ENCODE results near the gene SLC13A3. TPM values are rescaled to one million over a fixed set of nuclear protein-coding genes. Genes with fewer than 3 reads are reported as not detected.

SLC13A3 gene
- total and polyA plus RNA-seq, 2 of the 4 experiments (the other 2 are of a cell fraction), result 2.5 to 4.2 TPM

GRCh38 chr20:46638134-46638897 is 12.9 kb downstream of the SLC13A3 start:
- dilution Hi-C loops (cut with HindIII; ENCODE audit: low sequenced_read_pairs, unreplicated experiment), result no loop called here
- H2BK120ac ChIP-seq (ENCODE audit: low read depth, low read length), result no peak overlapping the region

More at GRCh38 chr20:46638134-46638897, 12.9 kb downstream of the SLC13A3 start:
- H3K9me1 ChIP-seq (ENCODE audit: insufficient read depth, low read length), result no peaks in the 10 kb centered on the region
- H3K4me2 ChIP-seq (ENCODE audit: low read depth, low read length), result no peak overlapping the region
- 60% methylated on average over 1 of the region's 18 CpGs; no CpG with 5 or more reads in 1 of the 2 experiments for WGBS, 2 experiments (ENCODE audit: extremely low coverage in 2 of 2, insufficient read length in 1 of 2)
- ATAC-seq (ENCODE audit: low read depth), result no peak
- H3K9me3 ChIP-seq (ENCODE audit: control insufficient read depth, insufficient read depth, low read length), result no peaks in the 10 kb centered on the region
- no peaks in the 10 kb centered on the region for H3K79me1 ChIP-seq (ENCODE audit: low read depth in 1 of 2, low read length in 2 of 2)
- no peak overlapping the region for H3K27ac ChIP-seq (ENCODE audit: insufficient read depth, low read length)
- intact Hi-C loops (cut with micrococcal nuclease), result no loop called here
- H3K4me3 ChIP-seq (ENCODE audit: insufficient read depth, low read depth, low read length), result no peak overlapping the region
- no peak overlapping the region for H2AK5ac ChIP-seq (ENCODE audit: low read depth, low read length)
- no peak overlapping the region for H3K23ac ChIP-seq (ENCODE audit: low read depth, low read length)
- H2BK5ac ChIP-seq (ENCODE audit: low read depth, low read length, poor library complexity, severe bottlenecking), result no peak overlapping the region
- in situ Hi-C loops (cut with MboI; ENCODE audit: low sequenced_read_pairs), result no loop called here
- no peak overlapping the region for H3K18ac ChIP-seq (ENCODE audit: low read depth, low read length)
- no peak overlapping the region for H3K4ac ChIP-seq (ENCODE audit: low read depth, low read length)
- H3K27me3 ChIP-seq (ENCODE audit: control insufficient read depth, insufficient read depth, low read length), result no peaks in the 10 kb centered on the region; the same call in 1 of the 2 replicates
- H2BK20ac ChIP-seq (ENCODE audit: low read depth, low read length), result no peak overlapping the region
- no peak for TF ChIP-seq MAFK (IDR thresholded peaks at IDR 0.05; ENCODE audit: low read depth, low read length)
- no peak for TF ChIP-seq RAD21 (IDR thresholded peaks at IDR 0.05; ENCODE audit: low read length)
- TF ChIP-seq USF2 (IDR thresholded peaks at IDR 0.05; ENCODE audit: low read depth, low read length), result no peak
- TF ChIP-seq BHLHE40 (IDR thresholded peaks at IDR 0.05; ENCODE audit: low read depth, low read length), result no peak
- TF ChIP-seq FOS (IDR thresholded peaks at IDR 0.05; ENCODE audit: low read depth, low read length), result no peak
- no peak for TF ChIP-seq ELK1 (IDR thresholded peaks at IDR 0.05; ENCODE audit: borderline replicate concordance, low read depth, low read length)
- no peak for TF ChIP-seq CEBPB (IDR thresholded peaks at IDR 0.05; ENCODE audit: low read depth, low read length)
- no peak for TF ChIP-seq NFE2L2 (IDR thresholded peaks at IDR 0.05; ENCODE audit: low read depth, low read length)
- no peak for TF ChIP-seq MAZ (IDR thresholded peaks at IDR 0.05; ENCODE audit: borderline replicate concordance, low read depth, low read length)
- TF ChIP-seq SMC3 (IDR thresholded peaks at IDR 0.05; ENCODE audit: low read depth, low read length), result no peak
- TF ChIP-seq RFX5 (IDR thresholded peaks at IDR 0.05; ENCODE audit: low read depth, low read length), result no peak
- no peak for TF ChIP-seq MXI1 (IDR thresholded peaks at IDR 0.05; ENCODE audit: borderline replicate concordance, low read depth, low read length)
- TF ChIP-seq CHD1 (IDR thresholded peaks at IDR 0.05; ENCODE audit: low read depth, low read length), result no peak
- TF ChIP-seq CTCF (conservative IDR thresholded peaks at IDR 0.05; ENCODE audit: low read depth, low read length), result no peak
- TF ChIP-seq RCOR1 (IDR thresholded peaks at IDR 0.05; ENCODE audit: insufficient replicate concordance, low read length), result no peak
- TF ChIP-seq POLR2A (IDR thresholded peaks at IDR 0.05; ENCODE audit: low read depth, low read length), result no peak
- H4K91ac ChIP-seq (ENCODE audit: insufficient read depth, low read depth, low read length), result no peak overlapping the region
- ChIA-PET POLR2A (ENCODE audit: unreplicated experiment) (no interaction called here), CTCF (no interaction called here)
- DNase-seq, result no peak
- no peaks in the 10 kb centered on the region for H4K20me1 ChIP-seq (ENCODE audit: insufficient read depth, low read length)
- no peak overlapping the region for H2BK15ac ChIP-seq (ENCODE audit: low read depth, low read length)
- H4K5ac ChIP-seq (ENCODE audit: low read depth, low read length), result no peak overlapping the region
- H3K56ac ChIP-seq (ENCODE audit: extremely low read depth, insufficient read depth, low read length), result no peak overlapping the region
- H3K9ac ChIP-seq (ENCODE audit: low read depth, low read length), result no peak overlapping the region
- H3K4me1 ChIP-seq (ENCODE audit: control insufficient read depth, insufficient read depth, low read length), result no peaks in the 10 kb centered on the region
- no peaks in the 10 kb centered on the region for H3K36me3 ChIP-seq (ENCODE audit: control insufficient read depth, insufficient read depth, low read length)
- no peak overlapping the region for H2AFZ ChIP-seq (replicated peaks; ENCODE audit: low read length, poor library complexity)
- no TSS peak for BruUV-seq (replicated peaks)
- H2AK9ac ChIP-seq (replicated peaks; ENCODE audit: low read depth, low read length, poor library complexity), result no peak overlapping the region
- H3K14ac ChIP-seq (replicated peaks; ENCODE audit: low read depth, low read length), result no peak overlapping the region
- H4K8ac ChIP-seq (ENCODE audit: low read depth in 2 of 2, low read length in 2 of 2), result no peak overlapping the region
